WTC11 (cell line): ENCODE results near the gene TNNT1. TPM values are rescaled to one million over a fixed set of nuclear protein-coding genes. Genes with fewer than 3 reads are reported as not detected.

Source experiments
- ATAC-seq: fragments of 200-7000 bp; cut with Tn5 transposase; 2 replicates; pipeline ENCODE4 v1.10.0; 2021; ENCODE audit warnings: mild to moderate bottlenecking, moderate library complexity
- CTCF ChIA-PET: fragments of 300-600 bp; sonication (Branson Sonifier 250); formaldehyde crosslinking; loops from one replicate; lab custom pipeline; 2021; ENCODE audit warnings: antibody characterized with exemption; lab: Charles Lee
- POLR2A ChIA-PET: fragments of 350-600 bp; sonication (Branson Sonifier 250); formaldehyde crosslinking; loops from one replicate; lab custom pipeline; 2021; ENCODE audit warnings: antibody characterized with exemption; lab: Charles Lee
- DNase-seq: peaks from one replicate; pipeline ENCODE4 v3.0.0; 2021; ENCODE audit warnings: low spot score
- H3K27ac Mint-ChIP-seq: 2 replicates; pipeline ENCODE4 v1.8.0; 2021; ENCODE audit warnings: mixed read lengths
- H3K27me3 Mint-ChIP-seq: 2 replicates; pipeline ENCODE4 v1.8.0; 2021; ENCODE audit warnings: low read depth, mild to moderate bottlenecking, moderate library complexity, mixed read lengths
- H3K36me3 Mint-ChIP-seq: 2 replicates; pipeline ENCODE4 v1.8.0; 2021; ENCODE audit warnings: mixed read lengths
- H3K4me1 Mint-ChIP-seq: 2 replicates; pipeline ENCODE4 v1.8.0; 2022; ENCODE audit warnings: mixed read lengths
- H3K4me3 Mint-ChIP-seq: 2 replicates; pipeline ENCODE4 v1.8.0; 2021; ENCODE audit warnings: mild to moderate bottlenecking, moderate library complexity, mixed read lengths
- H3K9me3 Mint-ChIP-seq: 2 replicates; pipeline ENCODE4 v1.8.0; 2021; ENCODE audit warnings: mixed read lengths
- CREM ChIP-seq: sonication (generic); formaldehyde crosslinking; IDR thresholded peaks from 2 replicates; pipeline ENCODE4 v1.8.1; 2022; ENCODE audit warnings: mild to moderate bottlenecking, missing genetic modification reagents, moderate library complexity
- ESRRA ChIP-seq: sonication (generic); formaldehyde crosslinking; IDR thresholded peaks from 2 replicates; pipeline ENCODE4 v1.8.1; 2022; ENCODE audit warnings: mild to moderate bottlenecking, missing genetic modification reagents, borderline replicate concordance
- FOXJ3 ChIP-seq: sonication (generic); formaldehyde crosslinking; IDR thresholded peaks from 2 replicates; pipeline ENCODE4 v1.9.0; 2021; ENCODE audit warnings: missing genetic modification reagents, mild to moderate bottlenecking, borderline replicate concordance
- FOXK1 ChIP-seq: sonication (generic); formaldehyde crosslinking; IDR thresholded peaks from 2 replicates; pipeline ENCODE4 v1.8.0; 2022; ENCODE audit warnings: mild to moderate bottlenecking, moderate library complexity, missing genetic modification reagents
- IRF2 ChIP-seq: sonication (generic); formaldehyde crosslinking; IDR thresholded peaks from 2 replicates; pipeline ENCODE4 v1.8.0; 2022; ENCODE audit warnings: low read depth, missing genetic modification reagents, borderline replicate concordance
- JAZF1 ChIP-seq: fragments of 250-450 bp; sonication (Bioruptor Pico); IDR thresholded peaks from 2 replicates; pipeline ENCODE4 v1.9.0; 2021; ENCODE audit warnings: moderate library complexity, mild to moderate bottlenecking, inconsistent platforms
- KAT7 ChIP-seq: sonication (generic); formaldehyde crosslinking; IDR thresholded peaks from 2 replicates; pipeline ENCODE4 v1.8.1; 2023; ENCODE audit warnings: missing genetic modification reagents, mild to moderate bottlenecking, borderline replicate concordance
- NFE2L1 ChIP-seq: sonication (generic); formaldehyde crosslinking; IDR thresholded peaks from 2 replicates; pipeline ENCODE4 v1.8.1; 2023; ENCODE audit warnings: missing genetic modification reagents
- PRRX2 ChIP-seq: fragments of 250-450 bp; sonication (Bioruptor Pico); IDR thresholded peaks from 2 replicates; pipeline ENCODE4 v1.8.0; 2021; ENCODE audit warnings: mild to moderate bottlenecking
- SP1 ChIP-seq: sonication (generic); formaldehyde crosslinking; conservative IDR thresholded peaks from 2 replicates; pipeline ENCODE4 v1.8.1; 2022; ENCODE audit warnings: missing genetic modification reagents
- TCF7 ChIP-seq: sonication (generic); formaldehyde crosslinking; IDR thresholded peaks from 2 replicates; pipeline ENCODE4 v1.8.0; 2022; ENCODE audit warnings: mild to moderate bottlenecking, low read depth, missing genetic modification reagents, moderate library complexity
- TEAD1 ChIP-seq: sonication (generic); formaldehyde crosslinking; IDR thresholded peaks from 2 replicates; pipeline ENCODE4 v1.8.0; 2022; ENCODE audit warnings: mild to moderate bottlenecking, missing genetic modification reagents
- ZBTB21 ChIP-seq: sonication (generic); formaldehyde crosslinking; IDR thresholded peaks from 2 replicates; pipeline ENCODE4 v1.8.1; 2023; ENCODE audit warnings: mild to moderate bottlenecking, missing genetic modification reagents, borderline replicate concordance
- ZNF219 ChIP-seq: sonication (generic); formaldehyde crosslinking; IDR thresholded peaks from 2 replicates; pipeline ENCODE4 v1.8.0; 2023; ENCODE audit warnings: missing genetic modification reagents, mild to moderate bottlenecking, borderline replicate concordance
- ZNF232 ChIP-seq: sonication (generic); formaldehyde crosslinking; IDR thresholded peaks from 2 replicates; pipeline ENCODE4 v1.8.0; 2022; ENCODE audit warnings: mild to moderate bottlenecking, missing genetic modification reagents
- total RNA-seq: library from RNA; stranded (reverse); gene quantifications from 3 replicates; pipeline ENCODE4 v1.2.3, GENCODE V29; 2021
- TF ChIP-seq, protein P1 (sequence below): fragments of 250-450 bp; sonication (Bioruptor Pico); IDR thresholded peaks from 2 replicates; pipeline ENCODE4 v1.9.0; 2021; ENCODE audit warnings: mild to moderate bottlenecking
- TF ChIP-seq, protein P2 (sequence below): sonication (generic); formaldehyde crosslinking; IDR thresholded peaks from 2 replicates; pipeline ENCODE4 v1.8.0; 2022; ENCODE audit warnings: mild to moderate bottlenecking, missing genetic modification reagents
- TF ChIP-seq, protein P3 (sequence below): fragments of 200-600 bp; IDR thresholded peaks from 2 replicates; pipeline ENCODE4 v1.8.0; 2022; ENCODE audit warnings: antibody characterized with exemption
- TF ChIP-seq, protein P4 (sequence below): sonication (generic); formaldehyde crosslinking; IDR thresholded peaks from 2 replicates; pipeline ENCODE4 v1.8.0; 2022; ENCODE audit warnings: mild to moderate bottlenecking, missing genetic modification reagents
- TF ChIP-seq, protein P5 (sequence below): sonication (generic); formaldehyde crosslinking; IDR thresholded peaks from 2 replicates; pipeline ENCODE4 v1.8.0; 2022; ENCODE audit warnings: mild to moderate bottlenecking, missing genetic modification reagents
- TF ChIP-seq, protein P6 (sequence below): sonication (generic); formaldehyde crosslinking; IDR thresholded peaks from 2 replicates; pipeline ENCODE4 v1.8.1; 2023; ENCODE audit warnings: mild to moderate bottlenecking, missing genetic modification reagents, moderate library complexity
- TF ChIP-seq, protein P7 (sequence below): sonication (generic); formaldehyde crosslinking; IDR thresholded peaks from 2 replicates; pipeline ENCODE4 v1.8.1; 2023; ENCODE audit warnings: mild to moderate bottlenecking, missing genetic modification reagents

The TNNT1 gene
- total RNA-seq, 1 experiment from 2014 or later = 50.6 TPM

DNA sequence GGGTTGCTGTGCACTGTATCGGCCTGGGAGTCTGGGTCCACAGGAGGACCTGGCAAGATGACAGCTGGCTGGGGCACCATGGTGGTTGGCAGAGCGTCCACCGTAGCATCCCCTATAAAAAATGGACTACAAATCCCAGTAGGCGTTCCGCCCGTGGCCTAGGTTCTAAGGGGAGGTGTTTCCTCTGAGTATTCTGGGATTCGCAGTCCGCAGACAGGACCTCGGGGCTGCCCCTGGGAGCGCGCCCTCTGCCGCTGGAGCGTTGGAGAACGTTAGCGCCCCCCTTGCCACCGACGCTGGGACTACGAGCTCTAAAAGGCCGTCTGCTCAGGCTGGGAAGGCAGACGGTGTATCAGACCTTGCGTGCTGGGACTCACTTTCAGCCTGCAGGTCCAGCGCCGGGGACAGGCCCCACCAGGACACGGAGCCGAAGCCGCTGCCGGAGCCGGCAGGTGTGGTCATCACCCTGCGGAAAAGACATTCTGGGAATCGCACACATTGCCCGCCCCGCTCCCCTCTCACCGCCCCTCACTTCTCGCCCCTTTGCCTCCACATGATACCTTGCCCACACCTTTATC is 17.0 kb upstream of the TNNT1 start (continued):
- 0 out of 2 replicates have a peak, but pooled peaks have one; percentile 13 for TF ChIP-seq FOXK1
- TF ChIP-seq, all 79 proteins: peak for 4

DNA sequence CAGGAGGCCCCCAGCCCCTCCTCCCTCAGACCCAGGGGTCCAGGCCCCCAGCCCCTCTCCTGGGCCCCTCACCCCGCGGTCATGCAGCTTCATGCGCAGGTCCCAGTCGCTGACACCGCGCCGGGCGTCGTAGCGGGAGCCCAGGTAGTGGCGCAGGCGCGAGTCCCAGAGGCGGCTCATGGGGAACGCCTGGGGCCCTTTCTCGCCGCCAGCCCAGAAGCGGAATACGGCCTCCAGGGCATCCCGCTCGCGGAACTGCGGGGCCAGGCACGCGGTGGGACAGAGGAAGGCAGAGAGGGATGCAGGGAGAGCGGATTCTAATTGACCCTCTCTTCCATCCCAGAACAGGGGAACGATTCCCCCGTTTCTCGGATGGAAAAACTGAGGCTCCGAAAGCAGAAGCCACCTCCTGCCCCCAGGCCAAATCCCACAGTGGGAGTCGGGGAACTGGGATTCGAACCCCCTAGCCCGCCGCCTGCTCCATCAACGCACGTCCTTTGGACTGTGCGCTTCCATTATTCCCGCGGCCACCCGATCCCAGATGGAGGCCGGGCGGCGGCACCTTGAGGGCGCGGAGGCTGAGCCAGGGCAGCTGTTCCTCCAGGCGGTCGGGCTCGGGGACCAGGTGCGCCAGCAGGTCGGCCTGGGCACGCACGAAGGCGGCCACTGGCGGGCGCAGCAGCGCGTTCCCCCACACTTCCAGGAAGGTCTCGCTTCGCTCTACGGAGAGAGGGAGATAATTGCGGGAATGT is 12.7 kb upstream of the TNNT1 start:
- DNase-seq (peak; percentile 49), ATAC-seq (no peak)
- Mint-ChIP-seq H3K4me3 (peak overlapping the region; percentile 20), H3K36me3 (no peaks in the 10 kb centered on the region), H3K27ac (no peak overlapping the region), H3K27me3 (peaks cover 72% of the 10 kb centered on the region), H3K4me1 (peaks cover 25% of the 10 kb centered on the region), H3K9me3 (no peaks in the 10 kb centered on the region)
- CTCF ChIA-PET = interaction anchor here (1.0 to 4.5 kb wide), 11 partner anchors 12 to 257 kb away, joined by 5 to 108 read pairs (median 16); partner anchors contain the start of genes HSPBP1, KMT5C, PPP1R12C and TNNT1
- POLR2A ChIA-PET = interaction anchor here (1.9 kb wide), 1 partner anchor 15 kb away, joined by 11 read pairs; no protein-coding TSS in a partner anchor
- no peak for TF ChIP-seq ZNF232 (CRISPR knock-in tag)
- TF ChIP-seq TEAD1 (CRISPR knock-in tag) = no peak
- TF ChIP-seq, protein P1, sequence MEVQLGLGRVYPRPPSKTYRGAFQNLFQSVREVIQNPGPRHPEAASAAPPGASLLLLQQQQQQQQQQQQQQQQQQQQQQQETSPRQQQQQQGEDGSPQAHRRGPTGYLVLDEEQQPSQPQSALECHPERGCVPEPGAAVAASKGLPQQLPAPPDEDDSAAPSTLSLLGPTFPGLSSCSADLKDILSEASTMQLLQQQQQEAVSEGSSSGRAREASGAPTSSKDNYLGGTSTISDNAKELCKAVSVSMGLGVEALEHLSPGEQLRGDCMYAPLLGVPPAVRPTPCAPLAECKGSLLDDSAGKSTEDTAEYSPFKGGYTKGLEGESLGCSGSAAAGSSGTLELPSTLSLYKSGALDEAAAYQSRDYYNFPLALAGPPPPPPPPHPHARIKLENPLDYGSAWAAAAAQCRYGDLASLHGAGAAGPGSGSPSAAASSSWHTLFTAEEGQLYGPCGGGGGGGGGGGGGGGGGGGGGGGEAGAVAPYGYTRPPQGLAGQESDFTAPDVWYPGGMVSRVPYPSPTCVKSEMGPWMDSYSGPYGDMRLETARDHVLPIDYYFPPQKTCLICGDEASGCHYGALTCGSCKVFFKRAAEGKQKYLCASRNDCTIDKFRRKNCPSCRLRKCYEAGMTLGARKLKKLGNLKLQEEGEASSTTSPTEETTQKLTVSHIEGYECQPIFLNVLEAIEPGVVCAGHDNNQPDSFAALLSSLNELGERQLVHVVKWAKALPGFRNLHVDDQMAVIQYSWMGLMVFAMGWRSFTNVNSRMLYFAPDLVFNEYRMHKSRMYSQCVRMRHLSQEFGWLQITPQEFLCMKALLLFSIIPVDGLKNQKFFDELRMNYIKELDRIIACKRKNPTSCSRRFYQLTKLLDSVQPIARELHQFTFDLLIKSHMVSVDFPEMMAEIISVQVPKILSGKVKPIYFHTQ = no peak
- no peak for TF ChIP-seq PRRX2 (CRISPR knock-in tag)
- no peak for TF ChIP-seq SP1
- TF ChIP-seq, protein P2, sequence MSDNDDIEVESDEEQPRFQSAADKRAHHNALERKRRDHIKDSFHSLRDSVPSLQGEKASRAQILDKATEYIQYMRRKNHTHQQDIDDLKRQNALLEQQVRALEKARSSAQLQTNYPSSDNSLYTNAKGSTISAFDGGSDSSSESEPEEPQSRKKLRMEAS (CRISPR knock-in tag) = no peak
- TF ChIP-seq CREM (CRISPR knock-in tag) = no peak
- no peak for TF ChIP-seq JAZF1
- no peak for TF ChIP-seq KAT7 (CRISPR knock-in tag)
- TF ChIP-seq, protein P3, sequence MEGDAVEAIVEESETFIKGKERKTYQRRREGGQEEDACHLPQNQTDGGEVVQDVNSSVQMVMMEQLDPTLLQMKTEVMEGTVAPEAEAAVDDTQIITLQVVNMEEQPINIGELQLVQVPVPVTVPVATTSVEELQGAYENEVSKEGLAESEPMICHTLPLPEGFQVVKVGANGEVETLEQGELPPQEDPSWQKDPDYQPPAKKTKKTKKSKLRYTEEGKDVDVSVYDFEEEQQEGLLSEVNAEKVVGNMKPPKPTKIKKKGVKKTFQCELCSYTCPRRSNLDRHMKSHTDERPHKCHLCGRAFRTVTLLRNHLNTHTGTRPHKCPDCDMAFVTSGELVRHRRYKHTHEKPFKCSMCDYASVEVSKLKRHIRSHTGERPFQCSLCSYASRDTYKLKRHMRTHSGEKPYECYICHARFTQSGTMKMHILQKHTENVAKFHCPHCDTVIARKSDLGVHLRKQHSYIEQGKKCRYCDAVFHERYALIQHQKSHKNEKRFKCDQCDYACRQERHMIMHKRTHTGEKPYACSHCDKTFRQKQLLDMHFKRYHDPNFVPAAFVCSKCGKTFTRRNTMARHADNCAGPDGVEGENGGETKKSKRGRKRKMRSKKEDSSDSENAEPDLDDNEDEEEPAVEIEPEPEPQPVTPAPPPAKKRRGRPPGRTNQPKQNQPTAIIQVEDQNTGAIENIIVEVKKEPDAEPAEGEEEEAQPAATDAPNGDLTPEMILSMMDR = no peak
- TF ChIP-seq, protein P4, sequence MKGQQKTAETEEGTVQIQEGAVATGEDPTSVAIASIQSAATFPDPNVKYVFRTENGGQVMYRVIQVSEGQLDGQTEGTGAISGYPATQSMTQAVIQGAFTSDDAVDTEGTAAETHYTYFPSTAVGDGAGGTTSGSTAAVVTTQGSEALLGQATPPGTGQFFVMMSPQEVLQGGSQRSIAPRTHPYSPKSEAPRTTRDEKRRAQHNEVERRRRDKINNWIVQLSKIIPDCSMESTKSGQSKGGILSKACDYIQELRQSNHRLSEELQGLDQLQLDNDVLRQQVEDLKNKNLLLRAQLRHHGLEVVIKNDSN (CRISPR knock-in tag) = no peak

DNA sequence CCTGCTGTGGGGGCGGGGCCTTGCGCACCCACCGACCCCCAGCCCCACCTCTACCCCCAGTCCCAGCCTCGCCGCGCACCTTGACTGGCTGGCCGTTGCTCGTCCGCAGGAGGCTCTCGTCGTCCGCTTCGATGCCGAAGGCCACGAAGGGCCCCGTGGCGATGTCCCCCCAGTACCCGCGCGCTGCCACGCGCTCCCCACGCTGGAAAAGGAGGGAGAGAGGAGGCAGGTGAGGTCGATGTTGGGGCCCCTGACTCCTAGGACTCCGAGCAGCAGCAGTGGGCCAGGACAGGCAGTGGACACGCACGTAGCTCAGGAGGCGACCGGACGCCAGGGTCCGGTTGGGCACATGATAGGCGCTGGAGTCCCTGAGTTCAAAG is 12.0 kb upstream of the TNNT1 start:
- H3K27me3 Mint-ChIP-seq = peaks cover 80% of the 10 kb centered on the region
- ChIA-PET POLR2A (interaction anchor here (0.6 to 1.9 kb wide), 6 partner anchors 12 to 280 kb away, joined by 3 to 11 read pairs (median 4); partner anchors contain the start of gene TNNT1), CTCF (interaction anchor here (0.6 to 4.5 kb wide), 47 partner anchors 8 to 1106 kb away, joined by 3 to 108 read pairs (median 4); partner anchors contain the start of genes EPS8L1, HSPBP1, KMT5C and PPP1R12C)
- DNase-seq (no peak), ATAC-seq (no peak)
- H3K4me3 Mint-ChIP-seq = peak overlapping the region; percentile 64
- H3K36me3 Mint-ChIP-seq = no peaks in the 10 kb centered on the region
- no peak overlapping the region for H3K27ac Mint-ChIP-seq
- H3K9me3 Mint-ChIP-seq = no peaks in the 10 kb centered on the region
- peaks cover 24% of the 10 kb centered on the region for H3K4me1 Mint-ChIP-seq
- TF ChIP-seq ESRRA (no peak), NFE2L1 (CRISPR knock-in tag) (no peak), SP1 (peak; percentile 3; the same call in 1 of the 2 replicates), IRF2 (CRISPR knock-in tag) (no peak), TCF7 (CRISPR knock-in tag) (no peak), ZBTB21 (CRISPR knock-in tag) (0 out of 2 replicates have a peak, but pooled peaks have one; percentile 34), FOXJ3 (no peak), ZNF219 (CRISPR knock-in tag) (no peak)
- TF ChIP-seq, protein P5, sequence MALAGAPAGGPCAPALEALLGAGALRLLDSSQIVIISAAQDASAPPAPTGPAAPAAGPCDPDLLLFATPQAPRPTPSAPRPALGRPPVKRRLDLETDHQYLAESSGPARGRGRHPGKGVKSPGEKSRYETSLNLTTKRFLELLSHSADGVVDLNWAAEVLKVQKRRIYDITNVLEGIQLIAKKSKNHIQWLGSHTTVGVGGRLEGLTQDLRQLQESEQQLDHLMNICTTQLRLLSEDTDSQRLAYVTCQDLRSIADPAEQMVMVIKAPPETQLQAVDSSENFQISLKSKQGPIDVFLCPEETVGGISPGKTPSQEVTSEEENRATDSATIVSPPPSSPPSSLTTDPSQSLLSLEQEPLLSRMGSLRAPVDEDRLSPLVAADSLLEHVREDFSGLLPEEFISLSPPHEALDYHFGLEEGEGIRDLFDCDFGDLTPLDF (CRISPR knock-in tag) = no peak
- TF ChIP-seq, protein P6, sequence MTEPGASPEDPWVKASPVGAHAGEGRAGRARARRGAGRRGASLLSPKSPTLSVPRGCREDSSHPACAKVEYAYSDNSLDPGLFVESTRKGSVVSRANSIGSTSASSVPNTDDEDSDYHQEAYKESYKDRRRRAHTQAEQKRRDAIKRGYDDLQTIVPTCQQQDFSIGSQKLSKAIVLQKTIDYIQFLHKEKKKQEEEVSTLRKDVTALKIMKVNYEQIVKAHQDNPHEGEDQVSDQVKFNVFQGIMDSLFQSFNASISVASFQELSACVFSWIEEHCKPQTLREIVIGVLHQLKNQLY (CRISPR knock-in tag) = no peak
- TF ChIP-seq, protein P7, sequence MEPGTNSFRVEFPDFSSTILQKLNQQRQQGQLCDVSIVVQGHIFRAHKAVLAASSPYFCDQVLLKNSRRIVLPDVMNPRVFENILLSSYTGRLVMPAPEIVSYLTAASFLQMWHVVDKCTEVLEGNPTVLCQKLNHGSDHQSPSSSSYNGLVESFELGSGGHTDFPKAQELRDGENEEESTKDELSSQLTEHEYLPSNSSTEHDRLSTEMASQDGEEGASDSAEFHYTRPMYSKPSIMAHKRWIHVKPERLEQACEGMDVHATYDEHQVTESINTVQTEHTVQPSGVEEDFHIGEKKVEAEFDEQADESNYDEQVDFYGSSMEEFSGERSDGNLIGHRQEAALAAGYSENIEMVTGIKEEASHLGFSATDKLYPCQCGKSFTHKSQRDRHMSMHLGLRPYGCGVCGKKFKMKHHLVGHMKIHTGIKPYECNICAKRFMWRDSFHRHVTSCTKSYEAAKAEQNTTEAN = no peak
